ENCODE data around the gene C4B.
A peak's percentile ranks its signal among the peaks of the same experiment; 100 is the strongest.
"Not testable (repeated sequence)": the region's sequence is repeated elsewhere in the genome, so short reads cannot be mapped to it uniquely, and the experiment has no call there.

Gene C4B

GRCh38 chr6:32037598-32038524 is 23.3 kb downstream of the C4B start, which contains the start of gene CYP21A2:
CYP21A2 (plus strand) TSS chr6:32038415; CDS start chr6:32038423, 8 bp downstream.
- DNase-seq: not testable (repeated sequence)

DNA sequence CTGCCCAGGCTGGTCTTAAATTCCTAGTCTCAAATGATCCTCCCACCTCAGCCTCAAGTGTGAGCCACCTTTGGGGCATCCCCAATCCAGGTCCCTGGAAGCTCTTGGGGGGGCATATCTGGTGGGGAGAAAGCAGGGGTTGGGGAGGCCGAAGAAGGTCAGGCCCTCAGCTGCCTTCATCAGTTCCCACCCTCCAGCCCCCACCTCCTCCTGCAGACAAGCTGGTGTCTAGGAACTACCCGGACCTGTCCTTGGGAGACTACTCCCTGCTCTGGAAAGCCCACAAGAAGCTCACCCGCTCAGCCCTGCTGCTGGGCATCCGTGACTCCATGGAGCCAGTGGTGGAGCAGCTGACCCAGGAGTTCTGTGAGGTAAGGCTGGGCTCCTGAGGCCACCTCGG is 24.3 kb downstream of the C4B start:
- DNase-seq: not testable (repeated sequence)

DNA sequence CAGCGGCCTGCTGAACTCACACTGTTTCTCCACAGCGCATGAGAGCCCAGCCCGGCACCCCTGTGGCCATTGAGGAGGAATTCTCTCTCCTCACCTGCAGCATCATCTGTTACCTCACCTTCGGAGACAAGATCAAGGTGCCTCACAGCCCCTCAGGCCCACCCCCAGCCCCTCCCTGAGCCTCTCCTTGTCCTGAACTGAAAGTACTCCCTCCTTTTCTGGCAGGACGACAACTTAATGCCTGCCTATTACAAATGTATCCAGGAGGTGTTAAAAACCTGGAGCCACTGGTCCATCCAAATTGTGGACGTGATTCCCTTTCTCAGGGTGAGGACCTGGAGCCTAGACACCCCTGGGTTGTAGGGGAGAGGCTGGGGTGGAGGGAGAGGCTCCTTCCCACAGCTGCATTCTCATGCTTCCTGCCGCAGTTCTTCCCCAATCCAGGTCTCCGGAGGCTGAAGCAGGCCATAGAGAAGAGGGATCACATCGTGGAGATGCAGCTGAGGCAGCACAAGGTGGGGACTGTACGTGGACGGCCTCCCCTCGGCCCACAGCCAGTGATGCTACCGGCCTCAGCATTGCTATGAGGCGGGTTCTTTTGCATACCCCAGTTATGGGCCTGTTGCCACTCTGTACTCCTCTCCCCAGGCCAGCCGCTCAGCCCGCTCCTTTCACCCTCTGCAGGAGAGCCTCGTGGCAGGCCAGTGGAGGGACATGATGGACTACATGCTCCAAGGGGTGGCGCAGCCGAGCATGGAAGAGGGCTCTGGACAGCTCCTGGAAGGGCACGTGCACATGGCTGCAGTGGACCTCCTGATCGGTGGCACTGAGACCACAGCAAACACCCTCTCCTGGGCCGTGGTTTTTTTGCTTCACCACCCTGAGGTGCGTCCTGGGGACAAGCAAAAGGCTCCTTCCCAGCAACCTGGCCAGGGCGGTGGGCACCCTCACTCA is 25.0 kb downstream of the C4B start:
- not testable (repeated sequence) for DNase-seq

GRCh38 chr6:32040299-32041049 is 25.9 kb downstream of the C4B start:
- not testable (repeated sequence) for DNase-seq

DNA sequence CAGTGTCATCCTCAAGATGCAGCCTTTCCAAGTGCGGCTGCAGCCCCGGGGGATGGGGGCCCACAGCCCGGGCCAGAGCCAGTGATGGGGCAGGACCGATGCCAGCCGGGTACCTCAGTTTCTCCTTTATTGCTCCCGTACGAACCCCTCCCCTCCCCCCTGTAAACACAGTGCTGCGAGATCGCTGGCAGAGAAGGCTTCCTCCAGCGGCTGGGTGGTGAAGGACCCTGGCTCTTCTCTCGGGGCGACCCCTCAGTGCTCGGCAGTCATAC is 26.4 kb downstream of the C4B start:
- not testable (repeated sequence) for DNase-seq

DNA sequence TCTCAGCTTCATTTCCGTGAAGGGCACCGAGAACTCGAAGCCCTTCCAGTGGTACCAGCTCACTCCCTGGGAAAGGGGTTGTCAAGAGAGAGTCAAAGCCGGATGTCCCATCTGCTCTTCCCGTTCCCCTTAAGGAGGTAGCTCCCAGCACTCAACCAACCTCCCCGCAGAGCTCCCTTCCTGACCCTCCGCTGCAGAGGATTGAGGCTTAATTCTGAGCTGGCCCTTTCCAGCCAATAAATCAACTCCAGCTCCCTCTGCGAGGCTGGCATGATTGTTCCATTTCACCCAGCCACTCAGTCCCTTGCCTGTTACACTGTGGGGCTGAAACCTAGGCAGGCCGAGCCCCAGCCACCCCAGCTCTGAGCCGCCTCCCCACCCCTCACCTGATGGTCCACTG is 26.8 kb downstream of the C4B start:
- not testable (repeated sequence) for DNase-seq

DNA sequence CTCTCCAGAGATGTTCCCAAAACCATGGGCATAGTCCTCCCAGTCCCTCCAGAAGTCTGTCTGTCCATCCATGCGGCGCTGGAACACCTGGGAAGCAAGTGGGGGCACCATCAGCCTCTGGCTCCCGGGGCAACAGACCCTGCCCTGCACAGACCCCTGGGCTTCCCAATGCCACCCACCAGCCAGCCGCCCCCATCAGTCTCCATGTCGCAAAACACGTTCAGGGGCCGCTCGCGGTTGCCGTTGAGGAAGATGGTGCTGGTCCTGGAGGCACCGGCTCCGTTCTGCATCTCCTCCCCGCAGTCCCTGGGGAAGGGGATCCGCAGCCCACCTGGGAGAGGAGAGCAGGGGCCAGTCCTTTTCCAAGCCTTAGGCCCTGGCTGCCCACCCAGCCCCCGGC is 27.7 kb downstream of the C4B start:
- not testable (repeated sequence) for DNase-seq

DNA sequence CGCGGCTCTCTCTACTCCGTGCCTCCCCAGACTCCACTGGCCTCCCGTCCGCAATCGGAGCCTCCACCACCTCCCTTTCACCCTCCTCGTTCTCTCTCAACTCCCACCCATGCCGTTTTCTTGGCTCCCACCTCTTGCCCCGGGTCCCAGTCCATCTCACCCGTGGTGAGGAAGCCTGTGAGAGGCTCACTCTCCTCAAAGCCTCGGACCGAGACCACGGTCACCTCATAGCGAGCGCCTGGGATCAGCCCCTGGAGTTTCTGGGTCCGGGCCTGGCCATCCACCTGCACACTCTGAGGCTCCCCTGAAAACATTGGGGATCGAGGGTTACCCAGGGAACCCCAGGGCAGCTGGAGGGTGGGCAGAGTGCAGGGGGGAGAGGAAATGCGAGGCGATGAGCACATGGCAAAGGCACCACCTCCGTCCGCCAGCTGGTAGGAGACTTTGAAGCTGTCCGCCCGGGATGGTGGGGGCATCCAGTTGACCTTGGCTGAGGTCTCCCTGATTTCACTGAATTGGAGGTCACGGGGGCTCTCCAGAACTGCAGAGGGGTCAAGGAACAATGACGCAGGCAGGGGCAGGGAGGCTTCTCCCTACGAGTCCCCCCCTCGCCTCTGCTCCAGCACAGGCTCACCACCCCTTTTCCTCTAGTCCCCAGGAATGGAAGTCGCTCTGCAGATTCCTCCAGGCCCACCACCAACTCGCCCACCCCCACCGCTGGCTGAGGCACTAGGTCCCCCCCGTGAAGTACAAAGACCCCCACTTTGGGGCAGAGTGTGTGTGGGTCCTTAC is 29.2 kb downstream of the C4B start:
- DNase-seq: not testable (repeated sequence)

DNA sequence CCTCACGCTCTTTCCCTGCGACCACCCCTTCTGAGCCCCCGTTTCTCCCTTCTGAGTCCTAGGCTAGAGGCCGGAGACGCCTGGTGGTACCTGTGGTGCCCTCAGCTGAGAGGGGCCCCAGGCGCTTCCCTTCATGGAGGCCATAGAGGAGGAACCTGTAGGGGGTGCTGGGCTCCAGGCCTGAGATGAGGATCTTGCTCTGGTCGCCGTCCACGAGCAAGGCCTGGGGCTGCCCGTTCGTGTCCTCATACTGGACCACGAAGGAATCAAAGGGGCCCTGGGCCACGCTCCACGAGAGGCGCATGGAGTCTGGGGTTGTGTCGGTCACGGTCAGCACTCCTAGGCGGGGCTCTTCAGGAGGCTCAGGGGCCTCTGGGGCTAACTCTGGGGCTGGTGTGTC is 30.3 kb downstream of the C4B start:
- not testable (repeated sequence) for DNase-seq

DNA sequence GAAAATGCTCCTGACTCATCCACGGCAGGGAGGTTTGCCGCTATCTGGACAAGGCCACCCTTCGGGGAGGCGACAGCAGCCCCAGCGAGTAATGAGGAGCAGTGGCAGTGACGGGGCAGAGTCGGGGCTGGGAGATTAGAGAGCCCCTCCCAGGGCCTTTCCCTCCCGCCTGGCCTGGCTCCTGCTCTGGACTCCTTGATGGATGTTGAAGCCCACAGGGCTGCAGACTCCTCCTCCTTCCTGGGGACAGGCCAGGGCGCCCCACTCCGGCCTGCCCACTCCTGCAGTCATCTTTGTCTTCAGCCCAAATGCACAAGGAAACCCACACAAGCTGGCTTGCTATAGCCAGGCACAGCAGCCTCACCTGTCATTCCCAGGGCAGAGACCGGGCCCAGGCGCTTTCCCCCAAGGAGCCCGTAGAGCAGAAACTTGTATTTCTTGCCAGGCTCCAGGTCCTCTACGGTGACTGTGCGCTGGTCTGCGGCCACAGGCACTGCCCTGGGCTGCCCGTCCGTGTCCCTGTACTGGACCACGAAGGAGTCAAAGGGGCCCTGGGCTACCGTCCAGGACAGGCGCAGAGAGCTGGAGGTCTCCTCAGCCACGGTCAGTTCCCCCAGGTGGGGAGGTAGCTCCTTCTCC is 31.3 kb downstream of the C4B start:
- no peak for DNase-seq

GRCh38 chr6:32046450-32047083 is 32.0 kb downstream of the C4B start:
- peak; percentile 16 for DNase-seq

GRCh38 chr6:32047084-32047478 is 32.5 kb downstream of the C4B start:
- DNase-seq: no peak

DNA sequence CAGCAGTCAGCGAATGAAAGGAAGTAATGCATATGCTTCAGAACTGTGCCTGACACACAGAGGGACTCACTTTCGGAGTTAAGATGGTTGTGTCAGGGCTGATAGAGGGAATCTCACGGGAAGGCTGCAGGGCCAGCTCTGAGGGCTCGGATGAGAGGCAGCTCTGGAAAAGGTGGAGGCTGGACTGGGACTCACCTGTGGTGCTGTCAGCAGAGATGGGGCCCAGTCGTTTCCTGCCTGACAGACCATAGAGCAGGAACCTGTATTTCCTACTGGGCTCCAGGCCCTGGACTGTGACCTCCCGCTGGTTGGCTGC is 32.9 kb downstream of the C4B start:
- no peak for DNase-seq

DNA sequence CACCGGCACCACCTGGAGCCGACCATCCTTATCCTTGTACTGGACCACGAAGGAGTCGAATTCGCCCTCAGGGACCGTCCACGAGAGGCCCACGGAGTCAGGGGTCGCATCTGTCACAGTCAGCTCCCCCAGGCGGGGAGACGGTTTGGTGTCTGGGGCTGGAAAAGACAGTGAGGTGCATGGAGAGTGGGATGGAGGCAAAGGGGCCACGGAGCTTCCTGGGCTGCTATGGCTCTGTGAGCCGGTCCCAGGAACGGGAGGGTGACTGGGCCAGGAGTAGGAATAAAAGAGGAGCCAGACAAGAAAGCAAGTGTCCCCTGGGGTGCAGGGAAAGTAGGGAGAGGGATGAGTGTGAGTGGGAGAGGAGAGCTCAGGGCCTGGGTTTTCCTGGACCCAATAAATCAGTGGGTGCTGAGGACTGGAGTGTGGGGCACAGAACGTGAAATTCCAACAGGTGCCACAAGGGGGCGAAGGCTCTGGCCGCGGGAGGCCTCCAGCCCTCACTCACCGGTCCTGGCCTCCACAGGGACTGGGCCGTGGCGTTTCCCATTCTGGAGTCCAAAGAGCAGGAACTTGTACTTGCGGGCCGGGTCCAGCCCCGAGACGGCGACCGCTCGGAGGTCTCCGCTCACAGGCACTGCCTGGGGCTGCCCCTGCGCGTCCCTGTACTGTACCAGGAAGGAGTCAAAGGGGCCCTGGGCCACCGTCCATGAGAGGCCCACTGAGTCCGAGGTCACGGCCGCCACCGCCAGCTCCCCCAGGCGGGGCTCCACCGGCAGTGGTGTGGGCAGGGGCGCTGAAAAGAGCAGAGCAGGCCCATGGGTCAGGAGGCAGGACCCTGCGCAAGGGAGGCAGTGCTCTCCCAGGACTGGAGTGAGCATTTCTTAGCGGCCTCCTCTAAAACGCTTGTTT is 33.5 kb downstream of the C4B start:
- peak; percentile 1 for DNase-seq

DNA sequence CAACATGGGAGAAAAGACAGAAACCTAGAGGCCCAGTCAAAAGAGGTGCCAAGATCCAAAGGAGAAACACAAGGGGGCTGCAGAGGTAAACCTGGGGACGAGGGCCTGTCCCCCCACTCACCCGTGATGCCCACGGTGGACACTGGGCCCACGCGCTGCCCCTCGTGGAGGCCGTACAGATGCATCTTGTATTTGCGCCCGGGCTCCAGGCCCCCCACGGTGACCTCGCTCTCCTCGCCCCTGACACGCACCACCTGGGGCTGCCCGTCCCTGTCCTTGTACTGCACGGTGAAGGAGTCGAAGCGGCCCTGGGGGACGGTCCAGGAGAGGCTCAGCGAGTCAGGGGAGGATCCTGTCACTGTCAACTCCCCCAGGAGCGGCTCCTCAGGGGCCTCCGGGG is 34.6 kb downstream of the C4B start:
- not testable (repeated sequence) for DNase-seq

GRCh38 chr6:32049736-32050135 is 35.1 kb downstream of the C4B start:
- DNase-seq: not testable (repeated sequence)

DNA sequence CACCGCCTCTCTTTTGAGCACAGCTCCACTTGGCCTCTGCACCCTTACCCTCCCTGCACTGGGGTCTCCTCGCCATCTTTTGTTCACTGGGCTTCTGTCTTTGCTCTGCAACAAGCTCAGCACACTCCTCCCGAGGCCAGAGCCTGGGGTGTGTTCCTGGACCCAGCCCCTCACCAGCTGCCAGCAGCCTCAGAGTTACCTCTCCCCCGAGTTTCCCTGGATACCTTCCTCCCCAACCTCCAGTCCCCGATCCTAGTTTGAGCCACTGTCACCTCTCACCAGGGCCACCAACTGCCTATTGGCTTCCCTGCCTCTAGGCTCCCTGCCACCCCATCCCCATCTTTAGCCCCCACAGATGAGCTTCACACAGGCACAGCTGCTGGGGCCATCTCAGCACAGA is 36.0 kb downstream of the C4B start:
- no peak for DNase-seq

DNA sequence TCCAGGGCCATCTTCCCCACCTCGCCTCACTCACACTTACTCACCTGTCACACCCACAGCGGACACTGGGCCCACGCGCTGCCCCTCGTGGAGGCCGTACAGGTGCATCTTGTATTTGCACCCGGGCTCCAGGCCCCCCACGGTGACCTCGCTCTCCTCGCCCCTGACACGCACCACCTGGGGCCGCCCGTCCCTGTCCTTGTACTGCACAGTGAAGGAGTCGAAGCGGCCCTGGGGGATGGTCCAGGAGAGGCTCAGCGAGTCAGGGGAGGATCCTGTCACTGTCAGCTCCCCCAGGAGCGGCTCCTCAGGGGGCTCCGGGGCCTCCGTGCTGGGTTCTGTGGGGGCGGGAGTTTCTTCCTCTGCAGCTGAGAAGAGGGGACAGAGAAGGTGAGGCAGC is 38.0 kb downstream of the C4B start:
- not testable (repeated sequence) for DNase-seq

DNA sequence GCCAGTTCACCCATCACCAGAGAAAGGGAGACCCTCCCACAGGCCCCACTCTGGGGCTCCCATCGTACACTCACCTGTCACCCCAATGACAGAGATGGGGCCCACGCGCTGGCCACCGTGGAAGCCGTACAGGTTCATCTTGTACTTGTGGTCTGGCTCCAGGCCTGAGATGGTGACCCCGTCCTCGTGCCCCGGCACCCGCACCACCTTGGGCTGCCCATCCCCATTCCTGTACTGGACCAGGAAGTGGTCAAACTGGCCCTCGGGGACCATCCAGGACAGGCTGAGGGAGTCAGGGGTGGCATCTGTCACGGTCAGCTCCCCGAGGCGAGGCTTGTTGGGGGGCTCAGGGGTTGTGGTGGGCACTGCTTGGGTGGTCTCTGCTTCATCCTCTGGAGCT is 38.7 kb downstream of the C4B start:
- not testable (repeated sequence) for DNase-seq

DNA sequence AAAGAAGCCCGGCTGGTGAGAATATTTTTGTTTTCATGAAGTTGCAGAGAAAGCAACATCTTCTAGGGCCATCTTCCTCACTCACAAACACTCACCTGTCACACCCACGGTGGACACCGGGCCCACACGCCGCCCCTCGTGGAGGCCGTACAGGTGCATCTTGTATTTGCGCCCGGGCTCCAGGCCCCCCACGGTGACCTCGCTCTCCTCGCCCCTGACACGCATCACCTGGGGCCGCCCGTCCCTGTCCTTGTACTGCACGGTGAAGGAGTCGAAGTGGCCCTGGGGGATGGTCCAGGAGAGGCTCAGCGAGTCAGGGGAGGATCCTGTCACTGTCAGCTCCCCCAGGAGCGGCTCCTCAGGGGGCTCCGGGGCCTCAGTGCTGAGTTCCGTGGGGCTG is 41.2 kb downstream of the C4B start:
- not testable (repeated sequence) for DNase-seq

All from NCI-H1092 (cell line).